A549 treated with dexamethasone at 1 μM for 4 hours (cell line): ENCODE data around the gene IGF2BP3. TPM values are rescaled to one million over a fixed set of nuclear protein-coding genes. Genes with fewer than 3 reads are reported as not detected.

Experiments used
- total RNA-seq: library from RNA; stranded (reverse); fragments of 200-300 nt; extraction: Qiagen RNA extraction; gene quantifications from 5 replicates; pipeline ENCODE4 v1.2.3, GENCODE V29; 2022

The IGF2BP3 gene
- total RNA-seq = 27.4 to 38.9 TPM (median 32.5 TPM) in 5 replicates

GRCh38 chr7:23470330-23471105 lies at the start of gene IGF2BP3:
Gene IGF2BP3, minus strand, starts transcription at chr7:23470491. Its CDS starts 381 bp downstream, at chr7:23470110.

DNA sequence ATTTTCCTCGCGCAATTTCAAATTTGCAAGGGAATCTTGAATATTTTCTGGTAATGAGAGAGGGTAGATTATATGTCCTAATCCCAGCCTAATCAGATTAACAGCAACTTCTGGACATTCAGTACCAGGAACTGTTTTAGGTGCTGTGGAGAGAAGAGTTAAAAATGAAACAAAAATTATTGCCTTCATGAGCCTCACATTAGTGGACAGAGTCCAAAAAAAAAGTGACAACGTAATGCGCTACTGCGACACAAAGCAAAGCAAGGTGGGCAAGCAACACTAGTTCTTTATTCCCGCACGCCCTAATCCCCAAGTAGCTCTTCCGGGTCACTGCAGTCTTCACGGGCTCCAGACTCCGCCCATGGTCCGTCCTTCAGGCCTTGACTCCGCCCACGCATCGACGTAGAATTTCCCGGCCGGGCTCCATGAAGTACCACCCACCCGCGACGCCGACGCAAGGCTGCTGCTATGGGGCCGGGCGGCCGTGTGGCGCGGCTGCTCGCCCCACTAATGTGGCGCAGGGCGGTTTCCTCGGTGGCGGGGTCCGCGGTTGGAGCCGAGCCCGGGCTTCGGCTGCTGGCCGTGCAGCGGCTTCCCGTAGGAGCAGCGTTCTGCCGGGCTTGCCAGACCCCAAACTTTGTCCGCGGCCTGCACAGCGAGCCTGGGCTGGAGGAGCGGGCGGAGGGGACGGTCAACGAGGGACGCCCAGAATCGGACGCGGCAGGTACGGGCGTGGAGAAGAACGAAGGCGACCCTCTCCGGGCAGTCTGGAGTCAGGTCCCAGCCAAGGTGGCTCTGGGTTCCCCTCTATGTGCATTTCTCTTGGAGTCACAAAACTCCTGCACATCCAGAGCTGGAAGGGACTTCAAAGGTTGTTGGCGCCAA lies 171.2 kb downstream of the IGF2BP3 start, which contains the start of gene MALSU1:
Gene MALSU1 (plus strand): TSS at position 455 of the 885 bp plus-strand sequence. CDS start 14 bp downstream, at position 469.

Other genes with a start within 250 kb of the IGF2BP3 start
- 2.8 to 4.6 TPM (median 3.4 TPM) in 5 replicates for gene GPNMB, start 223.7 kb downstream of the IGF2BP3 start, total RNA-seq
- gene MALSU1, start 171.2 kb downstream of the IGF2BP3 start, total RNA-seq = 73.8 to 98.3 TPM (median 88.2 TPM) in 5 replicates
- 75.6 to 84.8 TPM (median 80.0 TPM) in 5 replicates for gene TRA2A, start 61.5 kb upstream of the IGF2BP3 start, total RNA-seq
- 3.0 to 4.2 TPM (median 3.6 TPM) in 5 replicates for gene CCDC126, start 126.9 kb upstream of the IGF2BP3 start, total RNA-seq
- gene FAM221A, start 209.7 kb upstream of the IGF2BP3 start, total RNA-seq = 0.25 to 0.67 TPM (median 0.34 TPM) in 5 replicates
- gene STK31, start 239.7 kb upstream of the IGF2BP3 start, total RNA-seq = 0.59 to 0.90 TPM (median 0.80 TPM) in 5 replicates